Loucy (cell line): ENCODE data around the gene ABHD2.
A peak's percentile ranks its signal among the peaks of the same experiment; 100 is the strongest.

Source experiments
- H2AFZ ChIP-seq: fragments of 200-600 bp; sonication (generic); 2 replicates; pipeline ENCODE4 v1.6.0; 2016; ENCODE audit warnings: antibody characterized with exemption, mild to moderate bottlenecking, low read length, moderate library complexity
- H3F3A ChIP-seq: fragments of 200-600 bp; 2 replicates; pipeline ENCODE4 v1.6.0; 2016; ENCODE audit warnings: antibody characterized with exemption, low read depth, mild to moderate bottlenecking
- H3K27me3 ChIP-seq: fragments of 200-600 bp; sonication (generic); 2 replicates; pipeline ENCODE4 v1.6.1; 2014; ENCODE audit warnings: low read length, mild to moderate bottlenecking; ENCODE audit not compliant: insufficient read depth, poor library complexity, severe bottlenecking
- H3K36me3 ChIP-seq: fragments of 200-600 bp; sonication (generic); 2 replicates; pipeline ENCODE4 v1.6.1; 2016; ENCODE audit warnings: low read length; ENCODE audit not compliant: insufficient read depth
- H3K4me1 ChIP-seq: fragments of 200-600 bp; sonication (generic); 2 replicates; pipeline ENCODE4 v1.5.1; 2014; ENCODE audit warnings: low read length, mild to moderate bottlenecking; ENCODE audit not compliant: insufficient read depth, poor library complexity, severe bottlenecking
- H3K4me2 ChIP-seq: fragments of 200-600 bp; sonication (generic); 2 replicates; pipeline ENCODE4 v1.6.0; 2014; ENCODE audit warnings: antibody characterized with exemption, low read length, low read depth, mild to moderate bottlenecking; ENCODE audit not compliant: poor library complexity, severe bottlenecking
- H3K4me3 ChIP-seq: fragments of 200-600 bp; sonication (generic); 2 replicates; pipeline ENCODE4 v1.5.1; 2014; ENCODE audit warnings: low read length, mild to moderate bottlenecking, mixed read lengths; ENCODE audit not compliant: poor library complexity, severe bottlenecking
- H3K79me2 ChIP-seq: fragments of 200-600 bp; sonication (generic); 2 replicates; pipeline ENCODE4 v1.6.1; 2014; ENCODE audit warnings: low read length; ENCODE audit not compliant: insufficient read depth
- H3K9ac ChIP-seq: fragments of 200-600 bp; sonication (generic); 2 replicates; pipeline ENCODE4 v1.6.0; 2014; ENCODE audit warnings: mild to moderate bottlenecking, low read depth, low read length, moderate library complexity; ENCODE audit not compliant: poor library complexity, severe bottlenecking
- H3K9me2 ChIP-seq: fragments of 200-600 bp; sonication (generic); replicated peaks from 2 replicates; pipeline ENCODE4 v1.6.1; 2016; ENCODE audit warnings: low read depth, low read length, mixed read lengths
- H3K9me3 ChIP-seq: fragments of 200-600 bp; sonication (generic); 2 replicates; pipeline ENCODE4 v1.6.1; 2014; ENCODE audit warnings: mild to moderate bottlenecking, antibody characterized with exemption, low read length, low read depth; ENCODE audit not compliant: insufficient read depth
- H4K20me1 ChIP-seq: fragments of 200-600 bp; sonication (generic); 2 replicates; pipeline ENCODE4 v1.6.0; 2014; ENCODE audit warnings: antibody characterized with exemption, low read length, mild to moderate bottlenecking; ENCODE audit not compliant: insufficient read depth, poor library complexity, severe bottlenecking
- EZH2phosphoT487 ChIP-seq: fragments of 200-600 bp; IDR thresholded peaks from 2 replicates; pipeline ENCODE4 v1.6.1; 2018; ENCODE audit warnings: antibody characterized with exemption, mild to moderate bottlenecking, moderate library complexity, borderline replicate concordance
- TF ChIP-seq, protein P1 (sequence below): fragments of 200-600 bp; sonication (generic); conservative IDR thresholded peaks from 2 replicates; pipeline ENCODE4 v1.5.1; 2014; ENCODE audit warnings: mild to moderate bottlenecking, antibody characterized with exemption, low read length

The ABHD2 gene

DNA sequence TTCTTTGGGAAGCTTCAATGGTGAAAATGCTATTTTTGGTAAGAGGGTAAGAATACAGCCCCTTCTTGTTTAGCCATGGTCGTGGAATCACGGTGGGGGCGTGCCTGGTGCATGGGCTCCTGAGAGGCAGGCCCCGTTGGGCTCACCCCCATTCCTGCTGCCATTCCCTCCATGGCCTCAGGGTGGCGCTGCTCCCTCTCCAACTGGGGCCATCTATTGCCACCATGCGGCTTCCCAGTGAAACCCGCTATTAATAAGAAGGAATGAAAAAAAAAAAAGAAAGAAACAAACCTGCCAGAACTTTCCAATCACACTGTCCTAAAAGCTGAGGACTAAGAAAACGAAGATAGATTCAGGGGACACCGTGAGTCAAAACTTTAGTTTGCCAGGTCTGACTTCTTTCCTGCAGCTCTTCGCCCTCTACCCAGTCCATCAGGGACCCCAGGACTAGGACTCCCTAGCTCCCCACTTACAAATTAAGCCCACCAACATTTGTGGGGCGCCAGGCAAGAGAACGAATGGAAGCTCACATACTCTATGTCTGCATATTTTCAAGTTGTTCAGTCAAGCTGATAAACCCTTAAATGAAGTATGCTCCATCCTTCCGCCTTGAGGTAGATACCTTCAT, 30.6 kb upstream of the ABHD2 start:
- Histone ChIP-seq H4K20me1 (no peaks in the 10 kb centered on the region), H3K9ac (no peak overlapping the region), H3K36me3 (no peaks in the 10 kb centered on the region), H3K4me3 (no peak overlapping the region), H3K9me2 (no peaks in the 10 kb centered on the region), H3K79me2 (no peaks in the 10 kb centered on the region), H2AFZ (peak overlapping the region; percentile 50), H3F3A (no peaks in the 10 kb centered on the region), H3K27me3 (no peaks in the 10 kb centered on the region), H3K4me2 (peak overlapping the region; percentile 36), H3K9me3 (no peaks in the 10 kb centered on the region), H3K4me1 (no peaks in the 10 kb centered on the region)
- no peak for TF ChIP-seq EZH2phosphoT487
- TF ChIP-seq, protein P1, sequence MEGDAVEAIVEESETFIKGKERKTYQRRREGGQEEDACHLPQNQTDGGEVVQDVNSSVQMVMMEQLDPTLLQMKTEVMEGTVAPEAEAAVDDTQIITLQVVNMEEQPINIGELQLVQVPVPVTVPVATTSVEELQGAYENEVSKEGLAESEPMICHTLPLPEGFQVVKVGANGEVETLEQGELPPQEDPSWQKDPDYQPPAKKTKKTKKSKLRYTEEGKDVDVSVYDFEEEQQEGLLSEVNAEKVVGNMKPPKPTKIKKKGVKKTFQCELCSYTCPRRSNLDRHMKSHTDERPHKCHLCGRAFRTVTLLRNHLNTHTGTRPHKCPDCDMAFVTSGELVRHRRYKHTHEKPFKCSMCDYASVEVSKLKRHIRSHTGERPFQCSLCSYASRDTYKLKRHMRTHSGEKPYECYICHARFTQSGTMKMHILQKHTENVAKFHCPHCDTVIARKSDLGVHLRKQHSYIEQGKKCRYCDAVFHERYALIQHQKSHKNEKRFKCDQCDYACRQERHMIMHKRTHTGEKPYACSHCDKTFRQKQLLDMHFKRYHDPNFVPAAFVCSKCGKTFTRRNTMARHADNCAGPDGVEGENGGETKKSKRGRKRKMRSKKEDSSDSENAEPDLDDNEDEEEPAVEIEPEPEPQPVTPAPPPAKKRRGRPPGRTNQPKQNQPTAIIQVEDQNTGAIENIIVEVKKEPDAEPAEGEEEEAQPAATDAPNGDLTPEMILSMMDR = peak; percentile 99

GRCh38 chr15:89058376-89058775, 29.9 kb upstream of the ABHD2 start:
- no peaks in the 10 kb centered on the region for H4K20me1 ChIP-seq
- 0 out of 2 replicates have a peak overlapping the region, but pooled peaks have one; percentile 47 for H2AFZ ChIP-seq
- H3K9ac ChIP-seq = no peak overlapping the region
- no peaks in the 10 kb centered on the region for H3K4me1 ChIP-seq
- H3K4me2 ChIP-seq = no peak overlapping the region
- H3F3A ChIP-seq = no peaks in the 10 kb centered on the region
- no peaks in the 10 kb centered on the region for H3K27me3 ChIP-seq
- H3K9me2 ChIP-seq = no peaks in the 10 kb centered on the region
- H3K36me3 ChIP-seq = no peaks in the 10 kb centered on the region
- no peaks in the 10 kb centered on the region for H3K9me3 ChIP-seq
- no peak for TF ChIP-seq EZH2phosphoT487
- TF ChIP-seq, protein P1 = no peak
- no peak overlapping the region for H3K4me3 ChIP-seq
- no peaks in the 10 kb centered on the region for H3K79me2 ChIP-seq

DNA sequence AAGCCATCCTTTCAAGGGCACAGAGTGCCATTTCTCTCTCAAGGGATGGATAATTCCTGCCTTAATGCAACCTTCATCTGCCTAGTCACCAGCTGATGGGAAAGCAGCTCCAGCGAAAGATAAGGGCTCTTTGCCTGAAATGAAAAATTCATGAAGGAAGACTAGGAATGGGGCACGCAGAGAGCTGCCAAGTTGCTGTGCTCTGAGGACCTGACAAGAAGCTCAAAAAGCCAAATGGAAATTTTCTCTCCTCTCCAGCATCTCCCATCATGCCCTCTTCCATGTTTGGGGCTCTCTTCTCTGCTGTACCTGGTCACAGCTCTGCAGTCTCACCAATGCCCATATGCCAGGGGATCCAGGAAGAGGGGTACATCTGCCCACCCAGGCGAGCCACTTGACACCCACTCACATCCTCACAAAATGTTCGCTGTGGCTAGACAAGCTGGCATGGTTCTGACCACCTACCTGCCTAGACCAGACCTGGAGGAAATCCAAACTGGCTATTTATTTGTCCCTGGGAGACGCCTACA, 29.3 kb upstream of the ABHD2 start:
- H4K20me1 ChIP-seq = no peaks in the 10 kb centered on the region
- no peaks in the 10 kb centered on the region for H3K9me3 ChIP-seq
- H3K27me3 ChIP-seq = no peaks in the 10 kb centered on the region
- no peak overlapping the region for H3K4me2 ChIP-seq
- no peak for TF ChIP-seq EZH2phosphoT487
- TF ChIP-seq, protein P1 = no peak
- H3K9ac ChIP-seq = no peak overlapping the region
- no peak overlapping the region for H2AFZ ChIP-seq
- no peaks in the 10 kb centered on the region for H3K79me2 ChIP-seq
- no peaks in the 10 kb centered on the region for H3K9me2 ChIP-seq
- no peaks in the 10 kb centered on the region for H3K36me3 ChIP-seq
- H3K4me3 ChIP-seq = no peak overlapping the region
- H3K4me1 ChIP-seq = no peaks in the 10 kb centered on the region
- no peaks in the 10 kb centered on the region for H3F3A ChIP-seq
